NCI-H2107 treated with DMSO at 0.1 percent for 48 hours (cell line): ENCODE measurements around the gene DNAH5.
"Not testable (repeated sequence)": the region's sequence is repeated elsewhere in the genome, so short reads cannot be mapped to it uniquely, and the experiment has no call there.

ENCODE experiments used
- DNase-seq: peaks from one replicate; lab custom pipeline; 2025; ENCODE audit not compliant: unreplicated experiment; lab: John Stamatoyannopoulos, UW

The DNAH5 gene

DNA sequence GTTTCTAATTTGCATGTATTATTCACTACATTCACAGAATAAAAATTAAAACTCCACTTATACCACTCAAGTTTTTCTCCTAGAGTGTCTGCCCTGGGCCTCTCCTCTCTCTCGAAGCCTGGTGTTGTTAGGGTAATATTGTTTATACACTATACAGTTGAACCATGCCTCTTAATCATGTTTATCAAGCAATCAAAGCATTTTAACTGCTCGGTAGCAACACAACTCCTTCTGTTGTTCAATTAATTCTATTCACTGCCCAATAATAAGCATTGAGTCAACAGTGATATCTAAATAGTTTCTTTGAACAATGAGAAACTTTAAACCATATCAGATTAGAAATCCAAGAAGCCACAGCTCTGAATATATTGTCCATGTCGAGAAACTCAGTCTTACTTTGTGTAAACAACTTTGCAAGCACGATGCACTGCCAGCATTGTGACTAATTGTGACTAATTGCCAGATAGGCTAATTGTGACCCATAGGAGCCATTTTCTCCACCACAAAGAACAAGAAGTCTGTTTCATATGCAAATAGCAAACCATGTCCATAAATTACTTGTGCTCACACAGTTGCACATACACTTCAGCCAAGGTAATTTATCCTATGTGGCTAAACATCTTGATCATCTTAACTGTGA is at the start of gene DNAH5:
DNAH5 (minus strand) TSS at position 129 of the 640 bp plus-strand sequence. CDS start 250 bp downstream, outside the sequence.
- no peak for DNase-seq

DNA sequence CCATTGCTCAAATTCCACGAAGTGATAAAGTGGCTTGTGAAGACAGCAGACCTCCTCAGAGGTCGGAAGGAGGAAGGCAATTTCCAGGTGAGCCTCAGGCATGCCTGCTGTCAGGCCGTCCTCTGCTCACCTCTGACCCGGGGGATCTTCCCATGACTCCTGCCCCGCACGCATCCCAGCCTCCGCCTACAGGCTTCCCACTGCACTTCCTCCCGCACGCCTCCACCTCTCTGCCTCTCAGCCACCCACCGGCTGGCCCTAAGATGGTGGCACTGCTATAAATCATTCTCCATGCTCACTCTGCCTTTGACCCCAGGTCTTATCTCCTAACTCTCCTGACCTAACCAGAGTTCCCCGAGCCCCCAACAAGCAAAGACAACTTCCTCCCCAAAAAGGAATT is 49.4 kb upstream of the DNAH5 start:
- DNase-seq = no peak

DNA sequence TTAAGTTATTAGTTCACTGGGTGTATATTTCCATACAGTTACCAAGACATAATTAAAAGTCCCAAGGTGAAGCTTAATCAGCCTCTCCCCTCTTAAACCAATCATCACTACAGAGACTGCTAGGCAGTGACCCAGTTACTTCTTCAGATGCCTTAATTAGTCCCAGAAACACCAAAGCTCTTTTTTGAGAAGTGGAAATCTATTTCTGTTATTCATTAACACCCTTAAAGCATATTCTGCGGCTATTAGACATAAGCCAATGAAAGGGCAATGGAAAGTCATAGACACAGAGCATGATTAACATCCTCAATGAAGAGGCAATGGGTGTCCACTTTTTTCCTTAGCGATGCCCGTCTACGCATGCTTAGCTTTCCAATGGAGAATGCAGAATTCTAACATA is 48.3 kb upstream of the DNAH5 start:
- no peak for DNase-seq

- DNase-seq = no peak
Observed at GRCh38 chr5:13991365-13991764, 46.9 kb upstream of the DNAH5 start.

- DNase-seq = no peak
Observed at GRCh38 chr5:13990896-13991295, 46.4 kb upstream of the DNAH5 start.

DNA sequence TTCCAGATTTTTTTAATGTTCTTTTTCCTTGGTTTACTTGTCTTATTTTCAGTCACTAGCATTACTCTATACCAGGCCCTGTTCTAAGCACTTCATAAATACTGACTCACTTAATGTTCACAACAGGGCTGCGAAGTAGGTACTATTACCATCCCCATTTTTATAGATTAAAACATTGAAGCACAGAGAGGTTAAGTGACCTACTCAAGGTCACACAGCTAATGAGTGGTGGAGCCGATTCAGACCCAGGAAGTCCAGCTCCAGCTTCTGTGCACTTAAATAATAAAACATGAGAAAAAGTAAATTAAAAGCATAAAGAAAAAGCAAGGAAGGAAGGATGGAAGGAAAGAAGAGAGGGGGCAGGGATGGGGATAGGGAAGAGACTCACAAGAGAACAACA is 45.3 kb upstream of the DNAH5 start:
- no peak for DNase-seq

DNA sequence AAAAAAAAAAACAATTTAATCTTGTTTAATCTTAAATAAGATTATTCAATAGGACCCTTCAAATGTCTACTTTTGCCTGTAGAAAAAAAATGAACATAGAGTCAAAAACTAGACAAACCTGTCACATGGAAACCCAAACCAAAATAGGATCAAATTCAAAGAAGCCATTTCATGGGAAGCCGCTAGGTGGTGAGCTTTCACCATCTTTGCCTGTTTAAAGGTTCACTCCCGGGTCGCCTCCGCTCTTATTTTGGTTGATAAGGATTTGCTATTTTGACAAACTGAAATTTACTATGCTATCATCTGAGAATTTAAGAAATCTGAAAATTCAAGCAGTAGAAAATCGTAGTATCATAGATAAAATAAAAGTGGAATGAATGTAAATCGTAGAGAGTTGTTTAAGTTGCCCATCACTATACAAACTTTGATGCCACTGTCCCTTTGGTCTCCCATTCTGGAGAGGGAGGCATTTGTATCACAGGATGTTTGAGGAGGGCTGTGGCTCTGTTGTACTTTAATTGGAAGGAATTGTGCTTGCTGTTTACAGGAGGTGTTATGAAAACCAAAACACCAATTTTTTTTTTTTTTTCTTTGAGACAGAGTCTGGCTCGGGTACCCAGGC is 43.5 kb upstream of the DNAH5 start:
- peak; percentile 87 for DNase-seq

DNA sequence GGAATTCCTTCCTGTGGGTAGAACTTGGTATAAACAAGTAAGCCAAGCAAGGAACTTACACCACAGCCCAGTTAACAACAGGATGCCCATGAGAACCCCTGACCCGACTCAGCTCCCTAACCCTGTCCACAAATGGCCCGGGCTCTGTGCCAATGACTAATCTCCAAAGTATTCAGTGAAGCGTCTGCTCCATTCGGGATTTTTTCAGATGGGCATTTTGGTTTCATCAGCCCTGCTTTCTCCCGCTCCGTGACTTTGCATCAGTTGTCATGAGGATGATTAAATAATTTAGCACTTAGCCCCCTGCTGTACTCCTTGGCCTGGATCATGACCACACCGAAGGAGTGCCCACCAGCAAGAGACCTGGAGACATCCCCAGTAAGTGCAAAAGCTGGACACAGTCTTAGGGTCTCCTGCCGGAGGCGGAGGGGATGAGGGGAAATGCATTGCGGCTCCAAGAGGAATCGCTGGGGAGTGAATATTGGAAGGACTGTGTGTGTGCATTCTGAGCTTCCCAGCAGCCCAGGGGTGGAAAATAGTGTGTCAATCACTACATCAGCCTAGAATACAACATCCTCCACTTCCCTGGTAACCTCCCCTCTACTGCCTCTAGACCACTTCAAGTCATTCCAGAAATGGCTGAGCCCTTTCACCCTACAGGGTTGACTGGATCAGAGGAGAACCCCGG is 41.4 kb upstream of the DNAH5 start:
- DNase-seq = no peak

DNA sequence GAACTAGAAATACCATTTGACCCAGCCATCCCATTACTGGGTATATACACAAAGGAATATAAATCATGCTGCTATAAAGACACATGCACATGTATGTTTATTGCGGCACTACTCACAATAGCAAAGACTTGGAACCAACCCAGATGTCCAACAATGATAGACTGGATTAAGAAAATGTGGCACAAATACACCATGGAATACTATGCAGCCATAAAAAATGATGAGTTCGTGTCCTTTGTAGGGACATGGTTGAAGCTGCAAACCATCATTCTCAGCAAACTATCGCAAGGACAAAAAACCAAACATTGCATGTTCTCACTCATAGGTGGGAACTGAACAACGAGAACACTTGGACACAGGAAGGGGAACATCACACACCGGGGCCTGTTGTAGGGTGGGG is 40.4 kb upstream of the DNAH5 start:
- DNase-seq = not testable (repeated sequence)

DNA sequence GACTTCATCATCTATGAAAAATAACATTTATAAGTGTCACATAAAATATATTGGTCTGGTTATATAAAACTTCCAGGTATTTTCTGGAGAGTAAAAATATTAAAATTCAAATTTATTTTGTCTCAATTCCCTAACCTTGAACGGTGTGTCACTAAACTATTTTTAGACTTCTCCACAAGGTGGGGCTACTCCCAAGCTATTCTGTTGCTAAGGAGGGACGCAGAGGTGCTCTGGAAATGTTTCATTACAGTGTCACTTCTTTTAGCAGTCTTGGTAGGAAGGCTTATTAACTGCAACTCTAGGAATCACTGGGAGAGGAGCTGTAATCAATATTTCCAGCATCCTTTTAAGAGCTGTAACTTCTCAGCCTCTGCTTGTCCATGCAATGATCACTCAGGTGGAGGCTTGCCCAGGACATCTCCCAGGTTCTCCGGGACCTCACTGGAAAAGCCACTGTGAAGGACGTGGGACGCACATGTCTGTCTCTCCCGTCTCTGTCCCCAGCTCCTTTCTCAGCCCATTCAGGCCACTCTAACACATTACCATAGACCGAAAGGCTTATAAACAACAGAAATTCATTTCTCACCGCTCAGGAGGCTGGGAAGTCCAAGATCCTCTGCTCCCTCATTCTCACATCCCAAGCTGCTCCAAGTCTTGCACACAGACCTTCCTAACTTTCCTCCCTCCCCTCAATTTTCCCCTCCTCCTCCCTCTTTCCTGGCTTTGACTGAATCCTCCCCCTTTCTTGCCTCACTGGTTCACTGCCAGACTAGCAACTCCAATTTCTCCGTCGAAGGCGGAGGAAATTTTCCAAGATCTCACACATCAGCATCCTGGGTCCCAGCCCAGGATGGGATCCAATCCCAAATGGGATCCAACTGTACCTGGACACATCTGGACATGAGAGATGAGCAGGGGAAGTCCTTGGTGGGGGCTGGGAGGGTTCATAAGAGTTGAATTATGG is 32.7 kb upstream of the DNAH5 start:
- peak; percentile 48 for DNase-seq

DNA sequence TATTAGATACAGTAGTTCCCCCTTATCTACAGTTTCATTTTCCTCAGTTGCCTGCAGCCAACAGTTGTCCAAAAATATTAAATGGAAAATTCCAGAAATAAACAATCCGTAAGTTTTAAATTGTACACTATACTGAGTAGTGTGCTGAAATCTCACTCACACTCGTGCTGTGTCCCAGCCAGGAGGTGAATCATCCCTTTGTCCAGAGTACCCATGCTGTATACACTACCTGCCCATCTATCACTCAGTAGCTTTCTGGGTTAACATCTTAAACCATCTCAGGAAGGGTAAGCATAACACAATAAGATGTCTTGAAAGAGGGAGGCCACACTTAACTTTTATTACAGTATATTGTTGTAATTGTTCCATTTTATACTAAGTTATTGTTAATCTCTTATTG is 31.7 kb upstream of the DNAH5 start:
- no peak for DNase-seq

DNA sequence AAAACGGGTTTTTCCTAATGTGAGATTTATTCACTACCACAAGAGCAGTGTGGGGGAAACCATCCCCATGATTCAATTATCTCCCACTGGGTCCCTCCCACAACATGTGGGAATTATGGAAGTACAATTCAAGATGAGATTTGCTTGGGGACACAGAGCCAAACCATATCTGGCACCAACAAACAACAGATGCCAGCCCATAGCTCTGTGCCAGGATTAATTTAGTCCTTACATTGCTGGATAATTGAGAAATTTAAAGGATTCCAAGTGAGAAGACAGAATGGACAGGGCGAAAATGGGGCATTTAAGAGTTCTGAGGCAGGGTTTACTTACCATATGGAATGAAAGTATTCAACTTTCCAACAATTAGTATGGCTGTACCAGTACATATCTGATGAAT is 30.8 kb upstream of the DNAH5 start:
- DNase-seq = no peak

GRCh38 chr5:13973724-13974123 is 29.2 kb upstream of the DNAH5 start:
- DNase-seq = no peak

DNA sequence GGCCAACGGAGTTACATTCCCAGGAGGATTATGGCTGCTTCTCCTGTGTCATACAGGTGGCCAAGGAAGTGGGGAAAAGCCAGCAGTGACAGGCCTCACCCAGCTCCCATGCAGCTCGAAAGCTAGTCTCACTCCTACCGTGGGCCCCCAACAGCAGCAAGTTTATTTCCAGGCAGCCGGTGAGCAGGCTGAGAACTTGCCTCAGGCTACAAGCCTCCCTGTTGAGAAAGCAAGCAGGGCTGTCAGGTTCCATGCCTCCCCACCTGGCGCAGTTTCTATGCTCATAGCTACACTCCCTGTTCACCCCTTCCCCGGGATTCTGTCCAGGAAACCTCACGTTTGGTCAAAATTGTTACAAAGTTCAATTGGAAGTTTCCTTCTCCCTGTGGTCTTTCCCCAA is 27.5 kb upstream of the DNAH5 start:
- no peak for DNase-seq

DNA sequence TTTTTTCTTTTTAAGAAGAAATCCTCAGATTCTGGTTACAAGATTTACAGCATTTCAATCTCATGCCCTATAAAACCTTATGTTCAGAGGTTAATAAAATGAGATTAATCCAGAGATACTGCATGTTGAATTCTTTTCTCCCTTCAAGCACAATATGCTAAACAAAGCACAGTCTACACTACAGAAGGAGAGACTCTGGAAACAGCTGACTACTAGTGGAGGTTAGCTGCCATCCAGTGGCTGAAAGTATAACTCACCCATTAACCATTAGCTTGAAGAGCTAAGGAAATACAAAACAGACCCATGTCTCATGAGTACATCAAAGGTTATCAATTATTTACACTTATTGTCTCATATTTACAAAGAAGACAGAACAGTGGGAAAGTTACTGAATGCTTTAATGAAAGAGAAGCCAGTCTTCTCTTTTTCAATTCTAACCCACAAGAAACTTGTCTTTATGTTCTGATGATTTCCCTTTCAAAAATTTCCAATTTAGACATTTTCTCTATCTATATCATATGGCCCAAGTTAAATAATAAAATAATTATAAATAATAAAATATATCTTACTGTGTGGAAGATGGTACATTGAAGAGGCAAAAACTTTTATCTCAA is 12.7 kb upstream of the DNAH5 start:
- peak; percentile 84 for DNase-seq

DNA sequence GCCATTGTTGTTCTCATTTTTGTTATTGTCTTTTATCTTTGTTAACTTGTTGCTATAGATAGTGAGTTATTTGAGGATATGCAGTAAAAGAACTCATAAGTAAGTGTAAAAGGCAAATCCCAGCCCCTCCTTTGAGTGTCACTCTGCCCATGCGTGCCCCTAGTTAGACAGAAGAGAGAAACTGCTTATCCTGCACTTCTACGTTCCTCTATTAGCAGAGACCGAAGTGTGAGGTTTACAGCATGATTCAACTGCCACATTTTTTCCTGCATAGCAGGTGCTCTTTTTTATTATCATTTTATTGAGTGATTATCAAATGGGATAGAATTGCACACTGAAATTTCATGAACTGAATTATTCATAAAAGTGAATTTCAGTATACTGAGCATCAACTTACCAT is 12.0 kb upstream of the DNAH5 start:
- DNase-seq = no peak

- DNase-seq = no peak
Observed at GRCh38 chr5:13955896-13956295, 11.4 kb upstream of the DNAH5 start.

DNA sequence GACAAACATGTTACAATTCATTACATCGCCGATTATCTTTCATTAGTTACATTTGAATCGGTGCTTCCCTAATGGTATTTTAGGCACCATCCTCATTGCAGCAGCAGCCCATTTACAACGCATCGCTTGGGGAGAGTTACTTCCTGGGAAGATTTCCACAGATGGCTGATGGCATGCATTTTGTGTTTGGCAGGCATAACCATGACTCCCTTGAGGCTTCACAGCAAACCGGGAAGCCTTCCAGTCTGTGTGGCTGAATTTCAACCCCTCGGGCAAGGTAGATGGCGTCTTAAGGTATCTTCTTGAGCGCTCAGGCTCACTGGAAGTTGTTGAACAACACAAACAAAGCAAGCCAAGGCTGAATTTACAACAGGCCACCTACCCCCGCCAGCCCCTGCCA is 1.6 kb upstream of the DNAH5 start:
- DNase-seq = no peak

- no peak for DNase-seq
Observed at GRCh38 chr5:13945271-13945670, 783 bp upstream of the DNAH5 start.

DNA sequence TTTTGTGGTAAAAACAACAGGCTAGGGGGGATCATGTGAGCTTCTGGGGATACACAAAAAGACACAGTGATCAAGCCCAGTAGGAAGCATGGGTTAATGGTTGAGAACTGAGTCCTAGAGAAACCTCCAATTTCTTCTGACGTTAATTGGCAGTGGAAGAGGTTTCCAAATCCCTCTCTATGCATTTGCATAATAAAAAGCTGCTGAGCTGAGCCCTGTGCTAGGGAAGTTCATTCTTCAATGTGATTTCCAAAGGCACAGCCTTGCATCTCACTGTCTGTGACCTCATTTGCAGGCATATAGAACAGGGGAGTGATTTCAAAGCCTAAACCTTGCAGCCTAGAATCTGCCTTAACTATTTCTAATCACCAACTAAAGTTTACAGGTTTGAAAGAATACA is 812 bp downstream of the DNAH5 start:
- DNase-seq = no peak

DNA sequence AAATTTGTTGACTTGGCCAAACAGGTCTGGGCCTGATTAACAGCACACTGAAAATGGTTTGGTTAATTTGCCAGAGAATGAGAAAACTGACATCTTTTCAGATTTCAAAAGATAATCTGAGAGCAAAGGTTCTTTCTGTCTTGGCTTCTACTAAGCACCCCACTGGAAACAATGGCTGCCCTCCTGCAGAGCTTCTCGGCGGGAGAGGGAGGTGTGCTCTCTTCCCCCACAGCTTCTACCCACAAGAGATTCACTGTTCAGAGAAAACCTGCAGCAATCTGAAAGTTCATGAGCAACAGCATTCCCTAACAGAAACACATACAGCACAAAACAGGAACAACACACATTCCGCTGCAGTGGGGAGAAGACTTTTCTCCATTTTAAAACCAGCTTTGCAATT is 3.0 kb downstream of the DNAH5 start:
- no peak for DNase-seq
